Calu3 (cell line): ENCODE results near the gene BEST2. TPM values are rescaled to one million over a fixed set of nuclear protein-coding genes. Genes with fewer than 3 reads are reported as not detected.
A peak's percentile ranks its signal among the peaks of the same experiment; 100 is the strongest.

Experiments
- BruUV-seq: library from RNA; stranded (reverse); fragments of 400-500 nt; replicated peaks from 2 replicates; lab custom pipeline; 2021; lab: Mats Ljungman, UMichigan
- CTCF ChIA-PET: fragments of 300-600 bp; sonication (Branson Sonifier 250); formaldehyde crosslinking; loops from one replicate; lab custom pipeline; 2022; ENCODE audit warnings: antibody characterized with exemption; lab: Charles Lee
- DNase-seq: peaks from one replicate; pipeline ENCODE4 v3.0.0; 2022
- H3K27ac Mint-ChIP-seq: one replicate; pipeline ENCODE4 v1.8.0; 2022; ENCODE audit warnings: mixed read lengths; ENCODE audit not compliant: unreplicated experiment
- H3K27me3 Mint-ChIP-seq: one replicate; pipeline ENCODE4 v1.8.0; 2022; ENCODE audit warnings: mixed read lengths; ENCODE audit not compliant: unreplicated experiment
- H3K36me3 Mint-ChIP-seq: one replicate; pipeline ENCODE4 v1.8.0; 2022; ENCODE audit warnings: mild to moderate bottlenecking, moderate library complexity, mixed read lengths; ENCODE audit not compliant: insufficient read depth, unreplicated experiment
- H3K4me1 Mint-ChIP-seq: one replicate; pipeline ENCODE4 v1.8.0; 2022; ENCODE audit warnings: mild to moderate bottlenecking, low read depth, mixed read lengths; ENCODE audit not compliant: unreplicated experiment
- H3K4me3 Mint-ChIP-seq: one replicate; pipeline ENCODE4 v1.8.0; 2022; ENCODE audit warnings: mild to moderate bottlenecking, low read depth, moderate library complexity, mixed read lengths; ENCODE audit not compliant: unreplicated experiment
- H3K9me3 Mint-ChIP-seq: one replicate; pipeline ENCODE4 v1.8.0; 2022; ENCODE audit warnings: low read depth, mixed read lengths; ENCODE audit not compliant: unreplicated experiment
- CTCF ChIP-seq: fragments of 200-600 bp; IDR thresholded peaks from one replicate; pipeline ENCODE4 v1.8.0; 2022; ENCODE audit warnings: antibody characterized with exemption; ENCODE audit not compliant: unreplicated experiment
- intact Hi-C: fragments of 100-400 bp; cut with micrococcal nuclease; formaldehyde crosslinking; loops from one replicate; pipeline ENCODE4 v1.10.0; 2022; ENCODE audit not compliant: unreplicated experiment
- total RNA-seq: library from RNA; stranded (reverse); gene quantifications from 2 replicates; pipeline ENCODE4 v1.2.3, GENCODE V29; 2022

The BEST2 gene
- total RNA-seq, 1 experiment from 2014 or later: not detected

GRCh38 chr19:12784871-12785430, 33.4 kb downstream of the BEST2 start:
- BruUV-seq: no TSS peak
- peak; percentile 3 for DNase-seq
- peaks cover 14% of the 10 kb centered on the region for H3K4me1 Mint-ChIP-seq
- CTCF ChIA-PET: no interaction called here
- no peak for TF ChIP-seq CTCF
- no peak overlapping the region for H3K4me3 Mint-ChIP-seq
- H3K36me3 Mint-ChIP-seq: peaks cover 26% of the 10 kb centered on the region
- no peaks in the 10 kb centered on the region for H3K9me3 Mint-ChIP-seq
- no peaks in the 10 kb centered on the region for H3K27me3 Mint-ChIP-seq
- no peak overlapping the region for H3K27ac Mint-ChIP-seq
- intact Hi-C loops: no loop called here

GRCh38 chr19:12785431-12786031, 33.9 kb downstream of the BEST2 start:
- Mint-ChIP-seq H3K4me3 (peak overlapping the region; percentile 36), H3K4me1 (peaks cover 17% of the 10 kb centered on the region), H3K9me3 (no peaks in the 10 kb centered on the region), H3K27ac (no peak overlapping the region), H3K27me3 (no peaks in the 10 kb centered on the region), H3K36me3 (peaks cover 32% of the 10 kb centered on the region)
- no peak for TF ChIP-seq CTCF
- intact Hi-C loops: no loop called here
- BruUV-seq: no TSS peak
- CTCF ChIA-PET: no interaction called here
- no peak for DNase-seq

GRCh38 chr19:12786141-12786870, 34.7 kb downstream of the BEST2 start:
- Mint-ChIP-seq H3K9me3 (no peaks in the 10 kb centered on the region), H3K4me1 (peaks cover 24% of the 10 kb centered on the region), H3K27ac (peak overlapping the region; percentile 17), H3K4me3 (peak overlapping the region; percentile 36), H3K27me3 (no peaks in the 10 kb centered on the region), H3K36me3 (peaks cover 40% of the 10 kb centered on the region)
- no peak for TF ChIP-seq CTCF
- DNase-seq: peak; percentile 86
- no TSS peak for BruUV-seq
- intact Hi-C loops: no loop called here
- CTCF ChIA-PET: no interaction called here

- peaks cover 46% of the 10 kb centered on the region for H3K36me3 Mint-ChIP-seq
- peaks cover 24% of the 10 kb centered on the region for H3K4me1 Mint-ChIP-seq
- intact Hi-C loops: no loop called here
- CTCF ChIA-PET: no interaction called here
- H3K9me3 Mint-ChIP-seq: no peaks in the 10 kb centered on the region
- no peaks in the 10 kb centered on the region for H3K27me3 Mint-ChIP-seq
- no TSS peak for BruUV-seq
- DNase-seq: no peak
- TF ChIP-seq CTCF: no peak
- H3K4me3 Mint-ChIP-seq: peak overlapping the region; percentile 36
- H3K27ac Mint-ChIP-seq: peak overlapping the region; percentile 17
Measured at GRCh38 chr19:12786952-12787351, 35.4 kb downstream of the BEST2 start.
